MG63 (cell line): ENCODE data around the gene NAPA. TPM values are rescaled to one million over a fixed set of nuclear protein-coding genes. Genes with fewer than 3 reads are reported as not detected.

Experiments used
- DNase-seq: peaks from one replicate; pipeline ENCODE4 v3.0.0-alpha.2; 2020
- H3K27me3 ChIP-seq: fragments of 250-450 bp; sonication (Bioruptor Pico); 2 replicates; pipeline ENCODE4 v1.5.1; 2020; ENCODE audit warnings: mild to moderate bottlenecking, moderate library complexity
- H3K36me3 ChIP-seq: fragments of 250-450 bp; sonication (Bioruptor Pico); 2 replicates; pipeline ENCODE4 v1.5.1; 2020; ENCODE audit warnings: mild to moderate bottlenecking, moderate library complexity
- H3K4me3 ChIP-seq: fragments of 250-450 bp; sonication (Bioruptor Pico); 2 replicates; pipeline ENCODE4 v1.5.1; 2020; ENCODE audit warnings: mild to moderate bottlenecking, moderate library complexity
- H3K9me3 ChIP-seq: fragments of 250-450 bp; sonication (Bioruptor Pico); 2 replicates; pipeline ENCODE4 v1.5.1; 2020; ENCODE audit warnings: mild to moderate bottlenecking, moderate library complexity
- total RNA-seq: library from RNA; depleted of rRNA; stranded (reverse); fragments of >200 nt; shearing (Covaris generic); gene quantifications from 2 replicates; pipeline ENCODE4 v1.2.3, GENCODE V29; 2014; ENCODE audit warnings: low replicate concordance

NAPA gene
- total RNA-seq, 1 experiment from 2014 or later: 141 TPM

GRCh38 chr19:47531640-47532387 lies 17.0 kb upstream of the NAPA start:
- H3K4me3 ChIP-seq: no peak overlapping the region
- no peaks in the 10 kb centered on the region for H3K36me3 ChIP-seq
- no peak for DNase-seq
- H3K9me3 ChIP-seq: no peaks in the 10 kb centered on the region
- H3K27me3 ChIP-seq: 0 out of 2 replicates have a peak, but pooled peaks cover 1% of the 10 kb centered on the region

- no peak for DNase-seq
- no peak overlapping the region for H3K4me3 ChIP-seq
- 0 out of 2 replicates have a peak, but pooled peaks cover 2% of the 10 kb centered on the region for H3K27me3 ChIP-seq
- H3K36me3 ChIP-seq: no peaks in the 10 kb centered on the region
- H3K9me3 ChIP-seq: no peaks in the 10 kb centered on the region
These were observed 14.3 kb upstream of the NAPA start for GRCh38 chr19:47529018-47529742.

- Histone ChIP-seq H3K27me3 (0 out of 2 replicates have a peak, but pooled peaks cover 2% of the 10 kb centered on the region), H3K9me3 (no peaks in the 10 kb centered on the region), H3K36me3 (no peaks in the 10 kb centered on the region), H3K4me3 (no peak overlapping the region)
- no peak for DNase-seq
These were observed 11.9 kb upstream of the NAPA start for GRCh38 chr19:47526798-47527197.

- Histone ChIP-seq H3K4me3 (no peak overlapping the region), H3K36me3 (no peaks in the 10 kb centered on the region), H3K27me3 (0 out of 2 replicates have a peak, but pooled peaks cover 2% of the 10 kb centered on the region), H3K9me3 (no peaks in the 10 kb centered on the region)
- no peak for DNase-seq
These were observed 8.6 kb upstream of the NAPA start for GRCh38 chr19:47523473-47523872.

GRCh38 chr19:47521473-47522180 lies 6.8 kb upstream of the NAPA start:
- Histone ChIP-seq H3K36me3 (no peaks in the 10 kb centered on the region), H3K4me3 (no peak overlapping the region), H3K27me3 (no peaks in the 10 kb centered on the region), H3K9me3 (no peaks in the 10 kb centered on the region)
- no peak for DNase-seq

- no peak for DNase-seq
- Histone ChIP-seq H3K27me3 (no peaks in the 10 kb centered on the region), H3K4me3 (no peak overlapping the region), H3K36me3 (no peaks in the 10 kb centered on the region), H3K9me3 (no peaks in the 10 kb centered on the region)
These were observed 6.0 kb upstream of the NAPA start for GRCh38 chr19:47520839-47521238.

- no peak overlapping the region for H3K4me3 ChIP-seq
These were observed 5.5 kb upstream of the NAPA start for GRCh38 chr19:47520343-47520806.

GRCh38 chr19:47518854-47519253 lies 4.0 kb upstream of the NAPA start:
- no peak for DNase-seq
- Histone ChIP-seq H3K9me3 (no peaks in the 10 kb centered on the region), H3K4me3 (no peak overlapping the region), H3K27me3 (no peaks in the 10 kb centered on the region), H3K36me3 (peaks cover 4% of the 10 kb centered on the region; the same call in 1 of the 2 replicates)

More at GRCh38 chr19:47520343-47520806, 5.5 kb upstream of the NAPA start:
- Histone ChIP-seq H3K36me3 (no peaks in the 10 kb centered on the region), H3K9me3 (no peaks in the 10 kb centered on the region), H3K27me3 (no peaks in the 10 kb centered on the region)
- DNase-seq: no peak

GRCh38 chr19:47518139-47518538 lies 3.3 kb upstream of the NAPA start:
- Histone ChIP-seq H3K36me3 (peaks cover 4% of the 10 kb centered on the region; the same call in 1 of the 2 replicates), H3K4me3 (no peak overlapping the region), H3K9me3 (no peaks in the 10 kb centered on the region), H3K27me3 (no peaks in the 10 kb centered on the region)
- no peak for DNase-seq

- Histone ChIP-seq H3K27me3 (no peaks in the 10 kb centered on the region), H3K9me3 (no peaks in the 10 kb centered on the region), H3K36me3 (peaks cover 16% of the 10 kb centered on the region), H3K4me3 (peak overlapping the region; percentile 98)
- no peak for DNase-seq
These were observed 553 bp downstream of the NAPA start for GRCh38 chr19:47514151-47514868.

GRCh38 chr19:47512948-47513319 lies 1.9 kb downstream of the NAPA start:
- H3K36me3 ChIP-seq: peaks cover 16% of the 10 kb centered on the region
- no peaks in the 10 kb centered on the region for H3K27me3 ChIP-seq
- no peak for DNase-seq
- H3K4me3 ChIP-seq: peak overlapping the region; percentile 98
- H3K9me3 ChIP-seq: no peaks in the 10 kb centered on the region

GRCh38 chr19:47512183-47512947 lies 2.5 kb downstream of the NAPA start:
- Histone ChIP-seq H3K36me3 (peaks cover 16% of the 10 kb centered on the region), H3K9me3 (no peaks in the 10 kb centered on the region), H3K27me3 (no peaks in the 10 kb centered on the region), H3K4me3 (peak overlapping the region; percentile 98)
- peak; percentile 57 for DNase-seq

GRCh38 chr19:47511681-47512080 lies 3.2 kb downstream of the NAPA start:
- Histone ChIP-seq H3K36me3 (peaks cover 23% of the 10 kb centered on the region), H3K9me3 (no peaks in the 10 kb centered on the region), H3K4me3 (peak overlapping the region; percentile 98), H3K27me3 (no peaks in the 10 kb centered on the region)
- peak; percentile 83 for DNase-seq

- no peaks in the 10 kb centered on the region for H3K27me3 ChIP-seq
- peak; percentile 78 for DNase-seq
- peaks cover 28% of the 10 kb centered on the region for H3K36me3 ChIP-seq
- H3K9me3 ChIP-seq: no peaks in the 10 kb centered on the region
- H3K4me3 ChIP-seq: no peak overlapping the region
These were observed 3.7 kb downstream of the NAPA start for GRCh38 chr19:47511128-47511517.

GRCh38 chr19:47510516-47511127 lies 4.2 kb downstream of the NAPA start:
- peaks cover 31% of the 10 kb centered on the region for H3K36me3 ChIP-seq
- no peak for DNase-seq
- no peak overlapping the region for H3K4me3 ChIP-seq
- no peaks in the 10 kb centered on the region for H3K9me3 ChIP-seq
- no peaks in the 10 kb centered on the region for H3K27me3 ChIP-seq
